HepG2 (cell line): ENCODE data around the gene GRAMD1A. TPM values are rescaled to one million over a fixed set of nuclear protein-coding genes. Genes with fewer than 3 reads are reported as not detected.

Experiments
- CBX2 ChIP-seq, 2 experiments: fragments of 200-600 bp in 1 of 2; sonication (generic); formaldehyde crosslinking in 1 of 2; IDR thresholded peaks; 2 replicates each; pipeline versions ENCODE4 v1.7.0 to v1.8.1; 2018 to 2022; ENCODE audit warnings: low read depth in 2 of 2, low read length in 1 of 2, mild to moderate bottlenecking in 1 of 2, missing genetic modification reagents in 1 of 2
- CERS6 ChIP-seq: sonication (generic); formaldehyde crosslinking; IDR thresholded peaks from 2 replicates; pipeline ENCODE4 v1.5.0; 2020; ENCODE audit warnings: missing genetic modification reagents
- CHCHD3 ChIP-seq: sonication (generic); formaldehyde crosslinking; IDR thresholded peaks from 2 replicates; pipeline ENCODE4 v1.8.0; 2022; ENCODE audit warnings: mild to moderate bottlenecking, missing genetic modification reagents, moderate library complexity
- EEA1 ChIP-seq: sonication (generic); formaldehyde crosslinking; IDR thresholded peaks from 2 replicates; pipeline ENCODE4 v1.5.1; 2020; ENCODE audit warnings: mild to moderate bottlenecking, missing genetic modification reagents, borderline replicate concordance
- FOSL1 ChIP-seq: sonication (generic); formaldehyde crosslinking; IDR thresholded peaks from 2 replicates; pipeline ENCODE4 v1.9.0; 2021; ENCODE audit warnings: missing genetic modification reagents, borderline replicate concordance
- HOXA7 ChIP-seq: sonication (generic); formaldehyde crosslinking; IDR thresholded peaks from 2 replicates; pipeline ENCODE4 v1.8.1; 2022; ENCODE audit warnings: mild to moderate bottlenecking, missing genetic modification reagents, moderate library complexity
- KAT2B ChIP-seq: fragments of 150-350 bp; IDR thresholded peaks from 2 replicates; pipeline ENCODE4 v1.6.1; 2014; ENCODE audit warnings: low read depth, low read length, borderline replicate concordance
- NFE2L1 ChIP-seq: sonication (generic); formaldehyde crosslinking; IDR thresholded peaks from 2 replicates; pipeline ENCODE4 v1.4.0; 2020; ENCODE audit warnings: missing genetic modification reagents, mild to moderate bottlenecking, borderline replicate concordance
- PAWR ChIP-seq: sonication (generic); formaldehyde crosslinking; IDR thresholded peaks from 2 replicates; pipeline ENCODE4 v1.4.0; 2020; ENCODE audit warnings: missing genetic modification reagents, mild to moderate bottlenecking, borderline replicate concordance
- PHF21A ChIP-seq: sonication (generic); formaldehyde crosslinking; IDR thresholded peaks from 2 replicates; pipeline ENCODE4 v1.5.0; 2020; ENCODE audit warnings: mild to moderate bottlenecking, missing genetic modification reagents
- POLR2AphosphoS5 ChIP-seq: IDR thresholded peaks from 2 replicates; pipeline ENCODE4 v1.6.1; 2012; ENCODE audit warnings: low read depth, low read length
- SP2 ChIP-seq: sonication (generic); formaldehyde crosslinking; IDR thresholded peaks from 2 replicates; pipeline ENCODE4 v1.5.1; 2020; ENCODE audit warnings: mild to moderate bottlenecking, missing genetic modification reagents
- TFAP4 ChIP-seq: sonication (generic); IDR thresholded peaks from 2 replicates; pipeline ENCODE4 v1.6.1; 2016; ENCODE audit warnings: low read depth, borderline replicate concordance
- ZBTB44 ChIP-seq: sonication (generic); formaldehyde crosslinking; IDR thresholded peaks from 2 replicates; pipeline ENCODE4 v1.4.0; 2020; ENCODE audit warnings: missing genetic modification reagents
- ZNF251 ChIP-seq: sonication (generic); formaldehyde crosslinking; IDR thresholded peaks from 2 replicates; pipeline ENCODE4 v1.9.0; 2021; ENCODE audit warnings: mild to moderate bottlenecking, missing genetic modification reagents
- ZNF337 ChIP-seq: sonication (generic); formaldehyde crosslinking; IDR thresholded peaks from 2 replicates; pipeline ENCODE4 v1.5.1; 2020; ENCODE audit warnings: missing genetic modification reagents, low read depth, mild to moderate bottlenecking, borderline replicate concordance
- ZNF547 ChIP-seq: sonication (generic); formaldehyde crosslinking; IDR thresholded peaks from 2 replicates; pipeline ENCODE4 v1.5.1; 2020; ENCODE audit warnings: mild to moderate bottlenecking, missing genetic modification reagents
- ZNF549 ChIP-seq: sonication (generic); formaldehyde crosslinking; IDR thresholded peaks from 2 replicates; pipeline ENCODE4 v1.5.0; 2020; ENCODE audit warnings: missing genetic modification reagents
- ZNF687 ChIP-seq: sonication (generic); formaldehyde crosslinking; IDR thresholded peaks from 2 replicates; pipeline ENCODE4 v1.5.1; 2020; ENCODE audit warnings: mild to moderate bottlenecking, missing genetic modification reagents, moderate library complexity
- ZNF768 ChIP-seq: sonication (generic); formaldehyde crosslinking; IDR thresholded peaks from 2 replicates; pipeline ENCODE4 v1.4.0; 2020; ENCODE audit warnings: missing genetic modification reagents
- polyA plus RNA-seq, 8 experiments: library from polyadenylated mRNA; depleted of rRNA in 3 of 8; stranded (reverse) in 7 of 8; unstranded in 1 of 8; fragments of >200 nt; fragmentation: Illumina TruSeq in 4 of 8; extraction: Trizol in 4 of 8; gene quantifications; 2 replicates each; pipeline versions ENCODE4 v1.2.1 to v1.2.3, GENCODE V29; 2011 to 2016; ENCODE audit warnings: low read depth in 4 of 8, missing spikeins in 1 of 8, mixed read lengths in 1 of 8; ENCODE audit not compliant: insufficient read depth in 1 of 8
- total RNA-seq, 5 experiments: library from RNA; depleted of rRNA; stranded (reverse); fragments of >200 nt; fragmentation: Illumina TruSeq; extraction: Trizol; gene quantifications; 2 replicates each; pipeline ENCODE4 v1.2.3, GENCODE V29; 2016; ENCODE audit warnings: low read depth in 1 of 5

Gene GRAMD1A
- total and polyA plus RNA-seq, 2 of the 13 experiments (the other 11 are each of a cell fraction or from before 2014, with no cell fraction given): 14.7 to 181 TPM

GRCh38 chr19:35038623-35039512 lies 38.7 kb downstream of the GRAMD1A start (continued):
- TF ChIP-seq TFAP4: 0 out of 2 replicates have a peak, but pooled peaks have one; percentile 51
- peak; percentile 99 for TF ChIP-seq ZNF768
- TF ChIP-seq KAT2B: no peak
- TF ChIP-seq ZBTB44 (CRISPR knock-in tag): no peak
- no peak for TF ChIP-seq NFE2L1
- TF ChIP-seq FOSL1 (CRISPR knock-in tag): no peak
- TF ChIP-seq PHF21A (CRISPR knock-in tag): no peak
- no peak for TF ChIP-seq EEA1 (CRISPR knock-in tag)
- no peak for TF ChIP-seq SP2 (CRISPR knock-in tag)
- no peak for TF ChIP-seq ZNF549
- no peak for TF ChIP-seq POLR2AphosphoS5
- TF ChIP-seq CBX2 (IDR thresholded peaks at IDR 0.05; ENCODE audit: low read depth, low read length): no peak
- TF ChIP-seq CBX2 (CRISPR knock-in tag; IDR thresholded peaks at IDR 0.05; ENCODE audit: low read depth): no peak
- no peak for TF ChIP-seq HOXA7 (CRISPR knock-in tag)
- TF ChIP-seq ZNF547 (CRISPR knock-in tag): no peak
- no peak for TF ChIP-seq ZNF337 (CRISPR knock-in tag)
- no peak for TF ChIP-seq CERS6 (CRISPR knock-in tag)
- no peak for TF ChIP-seq ZNF251 (CRISPR knock-in tag)
- 0 out of 2 replicates have a peak, but pooled peaks have one; percentile 21 for TF ChIP-seq PAWR (CRISPR knock-in tag)
- TF ChIP-seq ZNF687 (CRISPR knock-in tag): peak; percentile 49; the same call in 1 of the 2 replicates
- no peak for TF ChIP-seq CHCHD3 (CRISPR knock-in tag)
